IPS-18c (cell line): ENCODE measurements around the gene GTF2F2.

Experiments used
- H3K4me3 ChIP-seq: 2 replicates; pipeline ENCODE4 v1.7.0; 2013; ENCODE audit warnings: low read depth, mild to moderate bottlenecking, low read length, moderate library complexity; ENCODE audit not compliant: insufficient read depth
- H3K9me3 ChIP-seq: one replicate; pipeline ENCODE4 v1.6.1; 2013; ENCODE audit warnings: mild to moderate bottlenecking, low read length, moderate library complexity; ENCODE audit not compliant: control insufficient read depth, insufficient read depth

Gene GTF2F2

DNA sequence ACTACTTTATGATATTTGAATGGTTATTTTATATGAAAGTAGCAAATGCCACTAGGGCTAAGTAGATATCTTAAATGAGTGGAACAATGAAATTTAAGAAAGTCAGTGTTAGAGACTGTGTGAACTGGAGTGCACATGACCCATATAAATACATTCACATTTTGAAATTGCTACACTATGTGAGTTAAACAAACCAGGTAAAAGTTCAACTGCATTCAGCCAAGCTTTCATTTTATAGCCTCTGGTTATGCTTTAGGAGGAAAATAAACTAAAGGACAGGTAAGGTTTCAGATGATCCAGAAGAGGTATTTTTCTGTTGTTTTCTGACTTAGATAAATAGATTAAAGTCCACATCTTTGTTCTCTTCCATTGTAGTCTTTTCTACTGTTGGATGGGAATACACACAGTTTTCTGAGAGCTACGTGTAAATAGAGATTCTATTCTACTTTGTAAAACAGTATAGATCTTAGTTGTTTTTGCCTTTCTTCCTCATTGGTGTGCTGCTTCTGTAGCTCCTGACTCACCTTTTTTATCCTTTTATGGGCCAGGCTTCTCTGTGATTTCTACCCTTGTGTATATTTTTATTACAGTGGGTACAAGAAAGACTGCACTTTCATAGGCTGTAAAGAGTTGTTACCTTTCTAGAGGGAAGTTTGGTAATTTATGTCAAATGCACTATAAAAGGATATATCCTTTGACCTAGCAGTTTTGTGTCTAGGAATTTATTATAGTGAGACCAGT, 135.1 kb downstream of the GTF2F2 start:
- H3K9me3 ChIP-seq = no peaks in the 10 kb centered on the region
- no peak overlapping the region for H3K4me3 ChIP-seq

DNA sequence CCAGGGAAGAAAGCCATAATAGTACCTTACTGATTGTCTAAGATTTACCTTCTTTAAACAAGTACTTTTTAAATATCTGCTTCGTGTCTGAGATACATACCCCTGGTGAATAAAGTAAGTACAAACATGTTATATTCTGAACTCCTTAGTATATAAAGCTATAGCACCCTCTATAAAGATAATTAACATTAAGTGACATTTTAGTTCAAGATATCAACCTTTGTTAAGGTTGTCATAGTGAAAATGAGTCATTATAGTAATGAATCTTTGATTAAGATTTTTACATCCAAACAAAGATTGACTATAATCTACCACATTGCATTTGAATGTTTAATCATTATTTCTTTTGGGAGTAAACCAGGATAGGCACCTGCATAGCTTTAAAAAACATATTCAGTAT, 135.9 kb downstream of the GTF2F2 start:
- Histone ChIP-seq H3K9me3 (no peaks in the 10 kb centered on the region), H3K4me3 (no peak overlapping the region)

DNA sequence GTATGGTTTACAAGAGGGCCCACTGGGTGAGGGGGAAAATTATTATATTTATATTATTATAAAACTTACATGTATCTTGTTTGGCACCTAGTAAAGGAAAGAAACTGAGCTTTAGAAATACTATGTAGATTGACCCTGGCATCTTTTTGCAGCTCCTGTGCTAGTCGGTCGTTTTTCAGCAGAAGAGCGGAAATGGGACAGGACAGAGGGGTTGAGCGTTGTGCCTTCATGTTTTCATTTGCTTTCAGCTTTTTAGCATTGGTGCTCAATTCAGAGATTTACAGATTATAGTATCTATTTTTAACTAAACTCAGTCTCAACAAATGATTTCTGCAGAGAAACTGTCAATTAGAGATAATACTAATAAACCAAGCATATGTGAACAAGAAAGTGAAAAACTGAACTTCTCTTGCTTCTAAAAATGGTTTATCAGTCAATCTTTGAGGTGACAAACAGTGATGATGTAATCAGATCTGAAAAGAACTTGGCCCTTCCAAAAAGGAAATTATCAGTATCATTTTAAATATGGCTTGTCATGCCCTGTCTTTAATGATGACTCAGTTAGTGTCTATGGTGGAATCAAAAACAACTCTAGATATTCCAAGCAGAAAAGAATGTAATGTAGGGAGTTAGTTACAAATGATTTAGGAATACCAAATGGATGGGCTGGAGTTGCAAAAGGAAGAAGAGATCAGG, 137.5 kb downstream of the GTF2F2 start:
- Histone ChIP-seq H3K4me3 (no peak overlapping the region), H3K9me3 (no peaks in the 10 kb centered on the region)

DNA sequence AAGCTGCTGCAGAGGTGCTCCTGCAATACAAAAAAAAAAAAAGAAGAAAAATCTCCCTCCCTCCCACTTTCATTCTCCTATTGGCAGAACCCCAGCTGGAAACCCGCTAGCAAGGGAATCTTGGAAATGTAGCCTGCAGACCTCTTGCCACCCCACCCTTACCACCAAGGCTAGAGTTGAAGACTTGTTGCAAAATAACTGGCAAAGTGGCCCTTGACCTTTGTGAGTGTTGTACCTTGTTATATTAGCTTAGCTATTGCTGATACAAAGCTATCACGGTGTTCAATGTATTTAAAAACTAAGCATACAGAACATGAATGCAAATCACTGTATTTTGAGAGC, 138.0 kb downstream of the GTF2F2 start:
- Histone ChIP-seq H3K4me3 (no peak overlapping the region), H3K9me3 (no peaks in the 10 kb centered on the region)

DNA sequence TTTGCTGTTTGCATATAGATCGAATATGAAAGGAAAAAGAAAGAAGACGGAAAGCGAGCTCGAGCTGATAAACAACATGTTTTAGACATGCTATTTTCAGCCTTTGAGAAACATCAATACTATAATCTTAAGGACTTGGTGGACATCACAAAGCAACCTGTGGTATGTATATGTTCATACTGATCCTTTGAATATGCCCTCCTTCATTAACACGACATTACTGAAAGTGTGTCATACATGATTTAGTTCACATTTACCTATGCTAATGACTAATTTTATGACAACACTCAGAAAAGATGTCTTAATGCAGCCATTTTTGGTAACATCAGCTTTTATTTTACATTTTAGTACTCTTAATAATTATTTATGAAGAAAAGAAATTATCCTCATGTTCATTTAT, 146.9 kb downstream of the GTF2F2 start:
- peaks cover 2% of the 10 kb centered on the region for H3K9me3 ChIP-seq
- no peak overlapping the region for H3K4me3 ChIP-seq

DNA sequence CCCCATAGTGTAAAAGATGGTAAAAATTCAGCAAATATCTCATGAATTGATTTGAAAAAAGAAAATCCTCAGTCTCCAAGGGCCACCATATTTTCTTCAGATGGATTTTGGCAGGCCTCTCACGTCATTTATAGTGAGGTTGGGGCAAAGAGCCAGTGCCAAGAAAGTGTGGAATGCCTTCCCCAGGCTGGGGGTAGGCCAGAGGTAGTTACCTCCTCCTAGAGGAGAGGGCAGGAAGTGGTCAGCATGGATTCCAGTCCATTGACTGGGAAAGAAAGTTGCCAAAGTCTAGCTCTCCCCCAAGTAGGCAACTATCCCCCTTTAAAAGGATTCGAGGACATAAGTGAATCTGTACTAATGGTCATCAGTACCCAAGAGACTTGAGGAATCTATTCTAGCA, 148.9 kb downstream of the GTF2F2 start:
- Histone ChIP-seq H3K9me3 (peaks cover 2% of the 10 kb centered on the region), H3K4me3 (no peak overlapping the region)

DNA sequence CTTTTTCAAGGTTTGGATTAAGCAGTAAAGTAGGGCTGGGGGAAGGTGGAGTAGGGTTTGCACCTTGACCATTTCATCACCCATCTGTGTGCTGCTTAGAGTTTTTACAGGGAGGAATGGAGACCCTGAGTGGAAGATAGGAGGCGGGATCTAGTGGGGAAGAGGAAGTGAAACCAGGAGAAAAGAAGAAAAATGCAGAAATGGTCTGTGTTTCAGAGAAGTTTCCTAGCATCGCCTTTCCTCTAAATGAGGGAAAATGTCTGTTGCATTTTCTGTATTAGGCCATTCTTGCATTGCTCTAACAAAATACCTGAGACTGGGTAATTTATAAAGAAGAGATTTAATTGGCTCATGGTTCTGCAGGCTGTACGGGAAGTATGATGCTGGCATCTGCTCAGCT, 156.6 kb downstream of the GTF2F2 start:
- Histone ChIP-seq H3K4me3 (no peak overlapping the region), H3K9me3 (no peaks in the 10 kb centered on the region)

DNA sequence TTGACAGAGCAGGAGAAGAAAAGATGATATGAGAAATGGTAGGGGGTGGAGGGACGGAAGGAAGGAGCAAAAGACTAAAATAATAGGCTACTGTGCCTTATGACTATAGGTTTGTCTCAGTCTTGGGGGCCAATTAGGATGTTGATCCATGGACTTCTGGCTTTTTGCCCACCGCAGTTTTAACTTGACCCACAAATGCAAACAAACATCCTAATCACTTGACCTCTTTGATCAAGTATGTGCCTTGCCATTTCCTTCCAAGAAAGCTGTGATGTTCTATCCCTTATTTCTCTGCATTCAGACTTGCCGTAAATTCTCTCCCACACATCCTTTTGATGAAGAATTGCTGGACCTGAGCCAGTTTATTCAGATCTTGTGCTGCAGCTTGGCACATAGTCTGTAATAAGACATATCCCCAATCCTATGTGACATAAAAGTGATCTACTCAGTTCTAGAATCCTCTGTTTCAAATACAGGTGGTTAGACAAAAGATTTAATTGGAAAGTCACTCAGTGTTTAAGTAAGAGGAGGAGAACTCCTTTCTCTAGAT, 157.9 kb downstream of the GTF2F2 start:
- no peak overlapping the region for H3K4me3 ChIP-seq
- no peaks in the 10 kb centered on the region for H3K9me3 ChIP-seq

DNA sequence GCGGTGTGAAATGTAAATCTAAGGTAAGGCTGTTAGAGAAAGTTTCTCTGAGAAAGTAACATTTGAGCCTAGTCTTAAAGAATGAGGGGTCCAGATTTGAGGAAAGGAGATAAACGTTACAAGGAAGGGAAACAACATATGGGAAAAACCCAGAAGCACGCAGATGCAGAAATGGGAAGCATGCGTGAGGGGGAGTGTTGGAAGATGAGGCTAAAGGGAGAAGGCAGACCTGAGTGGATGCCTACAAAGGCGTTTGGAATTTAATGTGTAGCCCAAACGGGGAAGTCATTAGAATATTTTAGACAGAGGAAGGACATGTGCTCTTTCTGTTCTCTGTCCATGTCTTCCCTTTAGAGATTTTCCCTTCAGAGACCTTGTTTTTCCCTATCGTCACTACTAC, 159.7 kb downstream of the GTF2F2 start:
- Histone ChIP-seq H3K9me3 (no peaks in the 10 kb centered on the region), H3K4me3 (no peak overlapping the region)

DNA sequence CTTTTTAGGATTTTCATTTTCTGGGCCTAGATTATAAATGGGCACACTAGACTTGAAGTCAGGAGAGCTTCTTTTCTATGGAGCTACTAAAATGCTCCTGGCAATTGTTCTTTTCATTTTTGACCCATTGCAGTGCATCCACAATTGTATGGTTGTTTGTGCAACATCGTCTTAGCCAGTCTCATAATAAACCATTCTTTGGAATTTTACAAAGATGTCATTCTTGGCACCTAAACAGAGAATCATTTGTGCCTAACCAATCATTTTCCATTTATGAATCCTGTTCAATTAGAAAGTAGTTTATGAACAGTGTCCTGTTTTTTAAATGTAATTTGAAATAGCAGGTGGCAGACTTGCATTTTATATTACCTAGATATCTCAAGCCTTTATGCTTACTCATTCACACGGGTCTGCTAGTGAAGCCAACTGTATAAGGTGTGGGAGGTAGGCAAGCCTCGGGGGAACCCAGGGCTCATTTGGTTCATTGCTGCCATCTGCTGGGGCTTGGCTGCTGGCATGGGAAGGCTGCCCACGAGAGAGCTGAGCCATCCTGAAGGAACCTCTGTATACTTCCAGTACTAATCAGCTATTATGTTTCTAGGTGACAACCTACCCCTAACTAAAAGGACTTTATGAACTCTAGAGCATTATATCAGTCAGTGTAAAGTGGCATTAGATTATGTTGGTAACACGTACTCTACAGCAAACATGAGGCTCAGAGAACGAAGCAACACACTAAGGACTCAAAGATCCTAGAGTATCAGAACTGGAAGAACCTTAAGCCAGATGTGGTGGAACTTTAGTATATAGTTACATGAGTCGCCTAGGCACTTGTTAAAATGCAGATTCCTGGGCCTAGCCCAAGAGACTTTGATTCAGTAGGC, 160.7 kb downstream of the GTF2F2 start:
- no peak overlapping the region for H3K4me3 ChIP-seq

DNA sequence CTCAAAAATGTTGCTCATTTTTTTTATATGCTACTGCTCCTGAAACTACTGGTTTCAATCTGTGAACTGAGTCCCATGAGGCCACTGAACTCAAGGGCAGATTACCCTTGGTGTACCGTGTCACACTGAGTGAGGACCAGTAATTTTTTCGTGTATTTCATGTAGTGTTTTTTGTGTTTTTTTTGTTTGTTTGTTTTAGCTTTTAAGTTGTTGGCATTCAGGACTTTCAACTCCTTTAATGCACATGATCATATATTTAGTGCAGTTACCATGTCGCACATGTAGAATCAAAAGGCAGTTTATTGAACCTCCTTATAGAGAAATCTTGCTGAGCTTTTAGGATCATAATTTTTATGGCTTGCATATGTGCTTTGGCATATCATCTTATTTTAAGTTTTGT, 162.7 kb downstream of the GTF2F2 start:
- Histone ChIP-seq H3K4me3 (no peak overlapping the region), H3K9me3 (no peaks in the 10 kb centered on the region)

More for the DNA sequence above, 160.7 kb downstream of the GTF2F2 start:
- no peaks in the 10 kb centered on the region for H3K9me3 ChIP-seq

DNA sequence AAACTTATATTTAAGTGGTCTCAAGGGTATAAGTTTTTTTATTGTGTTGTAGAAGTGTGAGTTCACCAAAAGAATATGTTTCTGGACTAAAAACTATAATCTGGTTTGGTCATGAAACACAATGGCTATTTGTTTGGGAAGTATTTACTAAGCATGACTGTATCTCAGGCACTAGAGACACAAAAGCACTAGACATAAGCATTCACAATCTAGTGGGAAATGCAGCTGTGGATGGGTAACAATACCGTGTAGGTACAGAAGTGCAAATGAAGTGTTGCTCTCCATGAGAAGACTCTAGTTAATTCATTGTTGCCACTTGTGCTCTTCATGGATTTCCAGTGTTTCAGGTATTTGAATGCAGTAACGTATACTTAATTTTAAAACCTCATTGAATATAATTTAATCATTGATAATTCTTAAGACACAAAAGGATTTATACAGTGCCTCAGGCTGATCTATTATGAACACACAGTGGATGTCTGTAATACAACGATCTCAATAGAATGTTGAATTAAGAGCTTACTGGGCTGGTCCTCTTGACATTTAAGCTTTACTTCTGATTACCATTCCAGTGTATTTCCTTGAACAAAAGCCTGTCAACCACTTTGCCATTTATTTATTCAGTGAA, 169.7 kb downstream of the GTF2F2 start:
- H3K9me3 ChIP-seq = no peaks in the 10 kb centered on the region

DNA sequence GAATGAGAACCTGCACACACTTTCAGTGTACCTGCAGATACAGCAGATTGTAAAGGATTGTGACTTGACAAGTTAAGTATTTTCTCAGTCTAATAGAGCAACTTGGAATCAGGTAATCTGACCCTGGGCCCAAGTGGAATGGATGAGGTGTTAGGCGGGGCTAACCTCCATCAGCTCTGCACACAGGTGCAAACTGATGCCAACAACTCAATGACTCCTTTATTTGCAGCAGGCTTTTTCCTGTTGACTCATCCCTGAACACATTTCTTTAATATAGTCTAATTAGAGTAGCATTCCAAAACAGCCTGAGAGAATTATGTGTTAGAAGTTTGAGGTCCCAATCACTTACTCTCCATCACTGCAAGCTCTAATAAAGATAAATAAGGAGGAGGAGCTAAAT, 171.9 kb downstream of the GTF2F2 start:
- H3K4me3 ChIP-seq = no peak overlapping the region
- H3K9me3 ChIP-seq = no peaks in the 10 kb centered on the region

More for the DNA sequence above, 169.7 kb downstream of the GTF2F2 start:
- no peak overlapping the region for H3K4me3 ChIP-seq

DNA sequence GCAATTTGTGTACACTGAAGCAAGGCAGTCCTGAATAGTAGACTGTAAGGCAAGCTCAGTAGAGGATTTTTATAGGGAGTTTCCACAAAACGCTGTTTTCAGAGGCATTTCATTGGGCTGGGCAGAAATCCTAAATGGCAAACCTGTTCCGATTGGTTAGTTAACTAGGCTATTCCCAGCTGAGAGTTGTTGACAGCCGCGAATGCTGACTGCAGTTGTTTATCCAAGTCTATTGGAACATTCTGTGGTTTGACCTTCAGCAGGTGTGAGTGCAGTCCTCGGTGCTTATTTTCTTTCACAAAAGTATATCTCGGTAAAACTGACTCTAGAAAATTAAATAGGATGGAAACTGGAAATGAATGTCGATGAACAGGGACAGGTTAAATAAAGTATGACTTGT, 175.2 kb downstream of the GTF2F2 start:
- no peak overlapping the region for H3K4me3 ChIP-seq
- no peaks in the 10 kb centered on the region for H3K9me3 ChIP-seq

DNA sequence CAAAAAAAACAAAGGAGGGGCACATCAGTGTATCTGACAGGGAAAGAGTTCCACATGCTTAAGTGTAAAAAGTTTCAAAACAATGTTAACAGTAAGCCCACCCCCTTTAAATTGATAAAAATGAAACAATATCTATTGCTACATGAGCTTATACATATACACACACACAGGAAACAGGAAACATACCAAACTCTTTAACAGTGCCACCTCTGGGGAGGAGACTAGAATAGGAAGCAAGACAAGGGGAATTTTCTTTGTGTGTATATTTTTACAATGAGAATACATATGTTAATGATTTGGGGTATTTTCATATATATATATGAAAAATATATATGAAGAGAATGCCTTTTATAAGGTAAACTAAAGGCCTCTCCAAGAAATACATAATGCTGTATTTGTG, 175.9 kb downstream of the GTF2F2 start:
- H3K4me3 ChIP-seq = no peak overlapping the region

DNA sequence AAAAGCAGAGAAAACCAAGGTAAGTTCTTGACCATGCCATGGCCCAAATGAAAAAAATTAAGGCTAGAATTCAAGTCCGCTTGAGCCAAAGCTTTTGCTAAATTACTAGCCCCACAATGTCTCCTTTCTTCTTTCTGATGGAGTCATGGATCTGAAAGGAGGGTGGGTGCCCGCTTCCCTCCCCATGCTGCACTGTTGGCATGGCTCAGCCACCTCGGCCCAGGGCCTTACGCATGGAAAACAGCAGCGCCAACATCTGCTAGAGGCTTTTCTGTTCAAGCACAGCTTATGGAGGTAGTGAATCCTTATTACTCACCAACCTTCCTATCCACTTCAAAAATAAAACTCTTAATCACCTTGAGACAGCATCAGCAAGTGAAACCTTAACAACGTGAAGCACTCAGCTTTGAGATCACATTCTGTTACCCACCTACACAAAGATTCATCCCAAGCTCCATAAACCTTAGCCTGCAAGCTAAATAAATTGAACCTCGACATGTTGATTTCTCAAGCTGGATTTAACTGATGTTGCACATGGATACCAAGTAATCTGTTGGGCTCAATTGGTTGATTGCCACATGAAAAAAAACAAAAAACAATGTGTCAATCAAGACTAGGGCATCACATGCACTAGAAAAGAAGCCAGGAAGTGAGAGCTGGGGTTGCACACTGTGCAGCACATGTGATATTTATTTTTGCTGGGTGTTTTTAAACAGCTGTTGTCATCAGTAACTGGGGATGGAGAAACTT, 177.3 kb downstream of the GTF2F2 start:
- Histone ChIP-seq H3K9me3 (no peaks in the 10 kb centered on the region), H3K4me3 (no peak overlapping the region)

More for the DNA sequence above, 175.9 kb downstream of the GTF2F2 start:
- no peaks in the 10 kb centered on the region for H3K9me3 ChIP-seq

DNA sequence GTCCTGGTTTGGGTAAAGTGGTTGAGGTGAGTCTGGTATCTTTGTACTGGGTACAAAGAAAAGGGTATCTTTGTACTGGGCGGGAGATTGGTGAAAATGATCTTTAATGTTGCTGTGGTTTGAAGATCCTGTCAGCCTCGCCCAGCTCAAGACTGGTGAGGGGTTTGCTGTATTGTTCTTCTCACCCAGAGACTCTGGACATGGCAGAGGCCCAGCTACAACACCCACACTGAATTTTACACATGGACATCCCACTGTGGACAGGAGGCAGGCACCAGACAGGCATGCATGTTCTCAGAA, 177.8 kb downstream of the GTF2F2 start:
- H3K4me3 ChIP-seq = no peak overlapping the region
- no peaks in the 10 kb centered on the region for H3K9me3 ChIP-seq
